Osteocyte (in vitro differentiated cells): ENCODE results near the gene PRXL2A. TPM values are rescaled to one million over a fixed set of nuclear protein-coding genes. Genes with fewer than 3 reads are reported as not detected.
"Not testable (repeated sequence)": the region's sequence is repeated elsewhere in the genome, so short reads cannot be mapped to it uniquely, and the experiment has no call there.

Source experiments
- DNase-seq: peaks from one replicate; pipeline ENCODE4 v3.0.0; 2021; ENCODE audit warnings: mixed read lengths; ENCODE audit not compliant: unreplicated experiment; ENCODE audit errors: extremely low spot score
- H3K27ac Mint-ChIP-seq: one replicate; pipeline ENCODE4 v1.8.0; 2021; ENCODE audit warnings: mild to moderate bottlenecking, mixed read lengths; ENCODE audit not compliant: unreplicated experiment
- H3K27me3 Mint-ChIP-seq: one replicate; pipeline ENCODE4 v1.8.0; 2021; ENCODE audit warnings: mixed read lengths; ENCODE audit not compliant: unreplicated experiment
- H3K36me3 Mint-ChIP-seq: one replicate; pipeline ENCODE4 v1.8.0; 2021; ENCODE audit warnings: mixed read lengths; ENCODE audit not compliant: unreplicated experiment
- H3K4me1 Mint-ChIP-seq: one replicate; pipeline ENCODE4 v1.8.0; 2021; ENCODE audit warnings: mixed read lengths; ENCODE audit not compliant: unreplicated experiment
- H3K4me3 Mint-ChIP-seq: one replicate; pipeline ENCODE4 v1.8.0; 2021; ENCODE audit warnings: mild to moderate bottlenecking, moderate library complexity, mixed read lengths; ENCODE audit not compliant: unreplicated experiment
- H3K9me3 Mint-ChIP-seq: one replicate; pipeline ENCODE4 v1.8.0; 2021; ENCODE audit warnings: mixed read lengths; ENCODE audit not compliant: unreplicated experiment
- CTCF ChIP-seq: fragments of 200-600 bp; sonication (generic); IDR thresholded peaks from 2 replicates; pipeline ENCODE4 v1.5.0; 2021; ENCODE audit warnings: antibody characterized with exemption, mild to moderate bottlenecking, moderate library complexity
- long read RNA-seq: library from polyadenylated mRNA; unstranded; transcript quantifications from one replicate; pipeline ENCODE4 v2.0.0, GENCODE V29; 2021
- total RNA-seq: library from RNA; stranded (reverse); gene quantifications from 2 replicates; pipeline ENCODE4 v1.2.1, GENCODE V29; 2021

The PRXL2A gene
- 56.8 and 59.2 TPM in 2 replicates for total RNA-seq
- long read RNA-seq, full-length matches to known transcripts: 190 of 205 reads
- long read RNA-seq, partial matches to known transcripts: 2 of 205 reads
- long read RNA-seq, other reads (novel, unspliced or antisense): 13 of 205 reads

- peaks cover 57% of the 10 kb centered on the region for H3K4me1 Mint-ChIP-seq
- H3K27ac Mint-ChIP-seq: peak within 1 kb of the TSS; percentile 11
These were observed at the start of gene PRXL2A for GRCh38 chr10:80408242-80409101. PRXL2A (plus strand) TSS chr10:80408551; CDS start chr10:80420468, 11,917 bp downstream.

GRCh38 chr10:80358925-80359324 is 49.4 kb upstream of the PRXL2A start:
- DNase-seq, H3K27ac Mint-ChIP-seq, H3K4me3 Mint-ChIP-seq, H3K4me1 Mint-ChIP-seq, H3K36me3 Mint-ChIP-seq, H3K9me3 Mint-ChIP-seq: not testable (repeated sequence)
- peaks cover 49% of the 10 kb centered on the region for H3K27me3 Mint-ChIP-seq

More at GRCh38 chr10:80408242-80409101, at the start of gene PRXL2A:
- Mint-ChIP-seq H3K36me3 (no peaks in the 10 kb centered on the region), H3K9me3 (no peaks in the 10 kb centered on the region), H3K4me3 (peak within 1 kb of the TSS; percentile 78), H3K27me3 (peaks cover 9% of the 10 kb centered on the region)
- TF ChIP-seq CTCF: no peak
- DNase-seq: peak; percentile 89

GRCh38 chr10:80359644-80360043 is 48.7 kb upstream of the PRXL2A start:
- Mint-ChIP-seq H3K4me3 (no peak overlapping the region), H3K4me1 (peaks cover 6% of the 10 kb centered on the region), H3K27me3 (peaks cover 51% of the 10 kb centered on the region), H3K27ac (no peak overlapping the region), H3K36me3 (no peaks in the 10 kb centered on the region), H3K9me3 (no peaks in the 10 kb centered on the region)
- no peak for DNase-seq
- no peak for TF ChIP-seq CTCF

GRCh38 chr10:80365510-80365909 is 42.8 kb upstream of the PRXL2A start:
- no peak for TF ChIP-seq CTCF
- H3K4me1 Mint-ChIP-seq: no peaks in the 10 kb centered on the region
- H3K4me3 Mint-ChIP-seq: no peak overlapping the region
- no peaks in the 10 kb centered on the region for H3K36me3 Mint-ChIP-seq
- no peak overlapping the region for H3K27ac Mint-ChIP-seq
- DNase-seq: no peak
- H3K27me3 Mint-ChIP-seq: peaks cover 30% of the 10 kb centered on the region
- H3K9me3 Mint-ChIP-seq: peaks cover 25% of the 10 kb centered on the region

GRCh38 chr10:80371467-80371866 is 36.9 kb upstream of the PRXL2A start:
- H3K4me1 Mint-ChIP-seq: no peaks in the 10 kb centered on the region
- no peak overlapping the region for H3K4me3 Mint-ChIP-seq
- no peak for TF ChIP-seq CTCF
- H3K27me3 Mint-ChIP-seq: peaks cover 23% of the 10 kb centered on the region
- peaks cover 21% of the 10 kb centered on the region for H3K9me3 Mint-ChIP-seq
- DNase-seq: no peak
- H3K27ac Mint-ChIP-seq: no peak overlapping the region
- H3K36me3 Mint-ChIP-seq: no peaks in the 10 kb centered on the region
